ENCODE measurements around the gene FAS. TPM values are rescaled to one million over a fixed set of nuclear protein-coding genes. Genes with fewer than 3 reads are reported as not detected.

The FAS gene
- total RNA-seq, 2 experiments from 2014 or later = 7.7 to 19.2 TPM

- TF ChIP-seq CTCF (conservative IDR thresholded peaks at IDR 0.05; ENCODE audit: low read length) = no peak
- no peak for TF ChIP-seq EZH2phosphoT487 (IDR thresholded peaks at IDR 0.05; ENCODE audit: borderline replicate concordance, low read depth, low read length)
- Histone ChIP-seq H3K27ac (ENCODE audit: low read depth, low read length, poor library complexity, severe bottlenecking) (peak overlapping the region; percentile 50), H3K36me3 (ENCODE audit: insufficient read depth, low read length) (no peaks in the 10 kb centered on the region), H2AFZ (ENCODE audit: low read length) (peak overlapping the region; percentile 68), H3K9me3 (ENCODE audit: low read length) (peaks cover 6% of the 10 kb centered on the region; the same call in 1 of the 2 replicates), H3K79me2 (ENCODE audit: insufficient read depth, low read depth, low read length) (peaks cover 48% of the 10 kb centered on the region), H3K4me1 (ENCODE audit: insufficient read depth, low read length, poor library complexity, severe bottlenecking) (peaks cover 58% of the 10 kb centered on the region), H4K20me1 (ENCODE audit: insufficient read depth, low read length) (no peaks in the 10 kb centered on the region), H3K4me2 (ENCODE audit: low read length) (peak overlapping the region; percentile 85), H3K9me2 (ENCODE audit: insufficient read depth, low read length) (no peaks in the 10 kb centered on the region), H3K4me3 (ENCODE audit: low read depth, low read length, poor library complexity, severe bottlenecking) (peak overlapping the region; percentile 84)
- intact Hi-C loops (cut with micrococcal nuclease; ENCODE audit: unreplicated experiment) = loop anchor here (1.0 to 10.0 kb wide), 8 partner anchors 57 to 1897 kb away; partner anchors contain the start of genes ATAD1, GLUD1, KIF20B and PANK1
- POLR2A ChIA-PET = interaction anchor here (0.7 to 6.7 kb wide), 10 partner anchors 8 to 1133 kb away, joined by 3 to 57 read pairs (median 3); partner anchors contain the start of gene STAMBPL1
- DNase-seq (ENCODE audit: low spot score) = peak; percentile 63
- TSS peak; percentile 48 for BruUV-seq (replicated peaks)
- CTCF ChIA-PET (ENCODE audit: unreplicated experiment) = no interaction called here
These were observed 1.3 kb downstream of the FAS start for GRCh38 chr10:88991899-88992320.

GRCh38 chr10:88992921-88993524, 2.4 kb downstream of the FAS start:
- H4K20me1 ChIP-seq (ENCODE audit: insufficient read depth, low read length) = no peaks in the 10 kb centered on the region
- peak overlapping the region; percentile 85 for H3K4me2 ChIP-seq (ENCODE audit: low read length)
- H3K79me2 ChIP-seq (ENCODE audit: insufficient read depth, low read depth, low read length) = peaks cover 49% of the 10 kb centered on the region
- H3K4me1 ChIP-seq (ENCODE audit: insufficient read depth, low read length, poor library complexity, severe bottlenecking) = peaks cover 69% of the 10 kb centered on the region
- intact Hi-C loops (cut with micrococcal nuclease; ENCODE audit: unreplicated experiment) = loop anchor here (5.0 to 10.0 kb wide), 6 partner anchors 608 to 1898 kb away; partner anchors contain the start of genes ATAD1, GLUD1, KIF20B and PANK1
- H3K9me2 ChIP-seq (ENCODE audit: insufficient read depth, low read length) = no peaks in the 10 kb centered on the region
- no peak for DNase-seq (ENCODE audit: low spot score)
- CTCF ChIA-PET (ENCODE audit: unreplicated experiment) = no interaction called here
- peak overlapping the region; percentile 78; the same call in 1 of the 2 replicates for H2AFZ ChIP-seq (ENCODE audit: low read length)
- H3K36me3 ChIP-seq (ENCODE audit: insufficient read depth, low read length) = no peaks in the 10 kb centered on the region
- POLR2A ChIA-PET = interaction anchor here (0.6 to 6.7 kb wide), 15 partner anchors 7 to 1433 kb away, joined by 3 to 57 read pairs (median 4); partner anchors contain the start of gene STAMBPL1
- no peaks in the 10 kb centered on the region for H3K9me3 ChIP-seq (ENCODE audit: low read length)
- no peak for TF ChIP-seq CTCF (conservative IDR thresholded peaks at IDR 0.05; ENCODE audit: low read length)
- TF ChIP-seq EZH2phosphoT487 (IDR thresholded peaks at IDR 0.05; ENCODE audit: borderline replicate concordance, low read depth, low read length) = no peak
- no TSS peak for BruUV-seq (replicated peaks)
- H3K27ac ChIP-seq (ENCODE audit: low read depth, low read length, poor library complexity, severe bottlenecking) = peak overlapping the region; percentile 49
- peak overlapping the region; percentile 84 for H3K4me3 ChIP-seq (ENCODE audit: low read depth, low read length, poor library complexity, severe bottlenecking)

GRCh38 chr10:88994019-88994418, 3.4 kb downstream of the FAS start:
- DNase-seq (ENCODE audit: low spot score) = no peak
- peak overlapping the region; percentile 49 for H3K27ac ChIP-seq (ENCODE audit: low read depth, low read length, poor library complexity, severe bottlenecking)
- no peaks in the 10 kb centered on the region for H3K9me3 ChIP-seq (ENCODE audit: low read length)
- TF ChIP-seq CTCF (conservative IDR thresholded peaks at IDR 0.05; ENCODE audit: low read length) (no peak), EZH2phosphoT487 (IDR thresholded peaks at IDR 0.05; ENCODE audit: borderline replicate concordance, low read depth, low read length) (no peak)
- H3K4me2 ChIP-seq (ENCODE audit: low read length) = peak overlapping the region; percentile 85
- ChIA-PET POLR2A (interaction anchor here (0.5 to 6.7 kb wide), 10 partner anchors 9 to 1381 kb away, joined by 3 to 49 read pairs (median 4); no protein-coding TSS in a partner anchor), CTCF (ENCODE audit: unreplicated experiment) (no interaction called here)
- H4K20me1 ChIP-seq (ENCODE audit: insufficient read depth, low read length) = no peaks in the 10 kb centered on the region
- peak overlapping the region; percentile 78; the same call in 1 of the 2 replicates for H2AFZ ChIP-seq (ENCODE audit: low read length)
- no peaks in the 10 kb centered on the region for H3K36me3 ChIP-seq (ENCODE audit: insufficient read depth, low read length)
- peak overlapping the region; percentile 84 for H3K4me3 ChIP-seq (ENCODE audit: low read depth, low read length, poor library complexity, severe bottlenecking)
- peaks cover 76% of the 10 kb centered on the region for H3K4me1 ChIP-seq (ENCODE audit: insufficient read depth, low read length, poor library complexity, severe bottlenecking)
- intact Hi-C loops (cut with micrococcal nuclease; ENCODE audit: unreplicated experiment) = loop anchor here (5.0 to 10.0 kb wide), 6 partner anchors 609 to 1899 kb away; partner anchors contain the start of genes ATAD1, GLUD1, KIF20B and PANK1
- no TSS peak for BruUV-seq (replicated peaks)
- no peaks in the 10 kb centered on the region for H3K9me2 ChIP-seq (ENCODE audit: insufficient read depth, low read length)
- H3K79me2 ChIP-seq (ENCODE audit: insufficient read depth, low read depth, low read length) = peaks cover 54% of the 10 kb centered on the region
